Activated CD8-positive, alpha-beta memory T cell treated with anti-CD3 and anti-CD28 coated beads for 4 hours (primary cell): ENCODE data around the gene DNAJB13.
"Not testable (repeated sequence)": the region's sequence is repeated elsewhere in the genome, so short reads cannot be mapped to it uniquely, and the experiment has no call there.

Source experiments
- DNase-seq, 2 donors: peaks; one replicate each; pipeline ENCODE4 v3.0.0-alpha.2; 2020; ENCODE audit warnings: low read depth in 2 of 2

DNAJB13 gene, protein sequence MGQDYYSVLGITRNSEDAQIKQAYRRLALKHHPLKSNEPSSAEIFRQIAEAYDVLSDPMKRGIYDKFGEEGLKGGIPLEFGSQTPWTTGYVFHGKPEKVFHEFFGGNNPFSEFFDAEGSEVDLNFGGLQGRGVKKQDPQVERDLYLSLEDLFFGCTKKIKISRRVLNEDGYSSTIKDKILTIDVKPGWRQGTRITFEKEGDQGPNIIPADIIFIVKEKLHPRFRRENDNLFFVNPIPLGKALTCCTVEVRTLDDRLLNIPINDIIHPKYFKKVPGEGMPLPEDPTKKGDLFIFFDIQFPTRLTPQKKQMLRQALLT

DNA sequence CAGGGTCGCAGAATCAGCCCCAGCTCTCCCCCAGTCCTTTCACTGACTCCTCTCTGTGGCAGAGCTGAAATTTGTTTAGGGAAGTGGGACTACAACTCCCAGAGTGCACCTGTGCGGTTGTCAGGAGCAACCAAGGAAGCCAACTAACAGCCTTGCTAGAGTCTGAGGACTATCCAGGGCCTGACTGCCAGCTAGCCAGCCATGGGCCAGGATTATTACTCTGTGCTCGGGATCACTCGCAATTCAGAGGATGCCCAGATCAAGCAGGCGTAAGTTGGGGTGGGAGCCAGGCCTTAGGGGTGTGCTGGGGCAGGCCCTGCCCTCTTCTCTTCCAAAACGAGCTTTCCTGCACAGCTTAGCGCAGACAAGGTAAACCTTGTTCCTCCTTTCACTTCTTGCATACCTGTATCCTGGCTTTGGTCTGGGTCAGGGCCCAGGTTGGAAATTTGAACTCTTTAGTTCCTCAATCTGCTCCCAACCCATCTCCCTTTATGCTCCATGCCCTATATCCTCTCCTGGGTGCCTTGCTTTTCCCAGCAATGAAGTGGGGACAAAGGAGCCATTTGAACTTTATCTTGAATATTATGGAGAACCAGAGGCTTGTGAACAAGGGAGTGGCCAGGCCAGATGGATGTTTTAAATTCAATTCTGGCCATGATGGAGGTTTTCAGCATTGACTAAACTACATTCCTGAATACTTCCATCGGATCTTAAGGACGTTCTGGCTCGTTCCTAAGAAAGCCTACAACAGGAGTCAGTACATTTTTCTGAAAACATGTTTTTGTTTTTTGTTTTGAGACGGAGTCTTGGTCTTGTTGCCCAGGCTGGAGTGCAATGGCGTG lies at the start of gene DNAJB13:
Gene DNAJB13 (plus strand): TSS at position 158 of the 842 bp plus-strand sequence. CDS start 44 bp downstream, at position 202.
- DNase-seq: no peak

DNA sequence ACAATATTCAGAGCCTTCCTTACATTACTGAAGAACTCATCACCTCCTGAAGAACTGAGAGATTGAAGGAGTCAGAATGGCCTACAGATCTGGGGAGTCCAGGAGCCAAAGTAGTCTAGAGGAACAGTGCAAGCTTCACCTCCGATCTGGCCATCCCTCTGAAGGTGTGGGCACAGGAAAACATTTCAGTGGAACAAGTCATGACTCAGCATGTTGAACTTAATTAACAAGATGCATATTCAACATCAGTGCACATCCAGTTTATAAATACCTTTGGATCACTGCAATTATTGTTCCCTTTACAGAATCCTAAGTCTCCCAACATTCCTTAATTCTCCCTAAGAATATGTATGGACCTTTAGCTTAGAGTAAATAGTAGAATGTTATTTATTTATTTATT lies 48.5 kb upstream of the DNAJB13 start:
- DNase-seq: no peak

DNA sequence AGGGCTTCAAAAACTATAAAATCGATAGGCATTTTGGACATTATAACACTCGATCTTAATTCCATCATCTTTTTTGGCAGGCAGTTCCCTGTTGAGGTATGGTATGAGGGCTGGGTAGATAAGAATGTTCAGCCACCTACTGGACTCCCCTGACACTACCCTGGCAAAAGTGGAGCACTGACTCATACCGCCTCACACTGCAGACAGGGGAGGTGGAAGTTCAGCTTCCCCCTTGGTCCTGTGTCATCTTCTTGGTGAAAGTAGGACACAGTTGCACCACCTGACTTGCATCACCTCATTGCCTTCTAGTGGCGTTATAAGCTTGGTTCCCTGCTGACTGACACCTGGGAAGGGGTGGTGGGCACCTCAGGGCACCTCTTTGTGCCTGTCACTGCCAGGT lies 43.6 kb upstream of the DNAJB13 start:
- no peak for DNase-seq

DNA sequence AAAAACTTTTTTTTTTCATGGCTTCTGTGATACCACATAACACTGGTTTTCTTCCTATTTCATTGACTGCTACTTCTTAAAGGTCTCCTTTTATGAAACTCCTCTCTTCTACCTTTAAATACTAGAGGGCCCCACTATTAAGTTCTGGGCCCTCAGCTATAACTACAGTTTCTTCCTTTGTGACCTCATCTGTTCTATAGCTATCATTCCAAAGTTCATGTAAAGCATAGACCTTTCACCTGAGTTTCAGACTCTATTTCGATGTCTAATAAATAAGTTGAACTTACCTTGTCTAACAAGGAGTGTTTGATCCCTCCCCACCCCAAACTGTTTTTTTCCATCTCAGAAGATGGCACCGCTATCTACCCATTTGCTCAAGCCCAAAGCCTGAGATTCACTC lies 38.8 kb upstream of the DNAJB13 start:
- no peak for DNase-seq

DNA sequence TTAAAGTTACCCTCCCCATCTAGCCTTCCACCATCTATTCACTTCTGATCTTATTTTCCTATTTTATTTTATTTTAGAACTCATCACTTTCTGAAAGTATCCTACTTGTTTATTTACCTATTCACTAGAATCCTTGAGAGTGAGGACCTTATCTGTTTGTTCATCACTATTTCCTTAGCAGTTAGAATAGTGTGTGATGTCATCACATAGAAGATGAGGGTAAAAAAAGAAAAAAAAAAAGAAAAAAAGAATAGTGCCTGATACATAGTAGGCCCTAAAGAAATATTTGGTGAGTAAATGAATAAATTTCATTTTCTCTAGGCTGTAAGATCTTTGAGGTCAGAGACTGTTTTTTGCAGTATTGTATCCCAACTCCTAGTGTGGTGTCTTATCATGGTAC lies 37.4 kb upstream of the DNAJB13 start:
- DNase-seq: no peak

DNA sequence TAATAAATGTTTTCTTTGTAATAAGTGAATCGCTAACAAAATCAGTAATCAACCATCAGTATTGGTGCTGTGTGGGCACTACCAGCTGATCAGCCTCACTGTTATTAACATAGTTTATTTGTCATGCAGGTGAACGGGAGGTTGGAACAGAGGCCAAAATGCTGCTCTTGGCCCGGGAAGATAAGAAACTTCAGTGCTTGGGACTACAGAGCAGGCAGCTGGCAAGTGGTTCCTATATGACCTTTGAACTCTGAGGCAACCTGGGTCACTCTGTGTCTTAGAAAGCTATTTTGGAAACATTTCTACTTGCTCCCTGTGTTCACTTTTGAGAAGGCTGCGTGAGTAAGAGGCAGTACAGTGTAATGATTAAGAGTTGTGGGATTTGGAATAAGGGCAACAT lies 36.5 kb upstream of the DNAJB13 start:
- DNase-seq: no peak

DNA sequence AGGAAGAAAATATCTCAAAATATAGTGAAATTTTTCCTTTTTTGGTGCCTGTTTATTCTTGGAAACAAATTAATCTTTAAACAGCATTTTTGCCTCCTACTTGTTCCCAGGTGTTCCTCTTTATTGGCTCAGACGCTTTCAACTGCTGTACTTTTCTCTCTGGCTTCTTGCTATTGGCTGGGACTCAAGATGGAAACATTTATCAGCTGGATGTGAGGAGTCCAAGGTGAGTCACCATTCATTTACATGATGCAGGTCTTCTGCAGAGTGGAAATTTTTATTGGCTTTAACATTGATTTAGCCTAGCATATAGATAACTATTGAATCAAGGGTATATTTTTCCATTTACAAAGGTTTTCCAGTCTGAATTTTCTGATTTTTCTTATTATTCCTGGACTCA lies 34.4 kb upstream of the DNAJB13 start:
- DNase-seq: no peak

DNA sequence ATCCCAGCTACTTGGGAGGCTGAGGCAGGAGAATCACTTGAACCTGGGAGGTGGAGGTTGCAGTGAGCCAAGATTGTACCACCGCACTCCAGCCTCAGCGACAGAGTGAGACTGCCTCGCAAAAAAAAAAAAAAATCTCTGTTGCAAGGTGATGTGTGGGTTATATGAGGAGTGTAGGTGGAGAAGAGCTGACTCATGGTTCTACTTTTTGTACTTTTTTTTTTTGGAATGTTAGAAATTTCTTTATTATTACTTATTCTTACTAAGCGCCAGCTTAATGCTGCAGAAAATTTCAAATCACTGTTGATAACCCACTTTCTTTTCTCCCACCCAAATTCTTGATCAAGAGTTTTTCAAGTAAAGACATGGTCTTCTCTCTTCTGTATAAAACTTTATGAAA lies 29.6 kb upstream of the DNAJB13 start:
- DNase-seq: no peak

DNA sequence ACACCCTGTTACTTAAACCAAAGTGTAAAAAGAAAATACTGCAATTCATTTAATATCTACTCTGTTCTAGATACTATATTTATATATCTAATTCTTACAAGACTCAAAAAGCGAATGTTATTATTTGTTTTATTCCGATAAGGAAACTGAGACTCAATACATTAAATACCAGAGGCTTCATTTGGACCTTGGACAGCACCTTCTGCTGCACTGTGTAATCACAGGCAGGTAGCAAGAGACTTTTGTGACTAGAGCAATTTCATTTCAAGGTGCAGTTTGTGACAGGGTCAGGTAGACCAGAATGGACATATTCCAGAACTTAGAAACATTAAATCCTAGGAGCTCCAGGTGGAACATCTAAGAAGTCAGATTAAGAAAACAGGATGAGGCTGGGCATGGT lies 21.4 kb upstream of the DNAJB13 start:
- DNase-seq: no peak

DNA sequence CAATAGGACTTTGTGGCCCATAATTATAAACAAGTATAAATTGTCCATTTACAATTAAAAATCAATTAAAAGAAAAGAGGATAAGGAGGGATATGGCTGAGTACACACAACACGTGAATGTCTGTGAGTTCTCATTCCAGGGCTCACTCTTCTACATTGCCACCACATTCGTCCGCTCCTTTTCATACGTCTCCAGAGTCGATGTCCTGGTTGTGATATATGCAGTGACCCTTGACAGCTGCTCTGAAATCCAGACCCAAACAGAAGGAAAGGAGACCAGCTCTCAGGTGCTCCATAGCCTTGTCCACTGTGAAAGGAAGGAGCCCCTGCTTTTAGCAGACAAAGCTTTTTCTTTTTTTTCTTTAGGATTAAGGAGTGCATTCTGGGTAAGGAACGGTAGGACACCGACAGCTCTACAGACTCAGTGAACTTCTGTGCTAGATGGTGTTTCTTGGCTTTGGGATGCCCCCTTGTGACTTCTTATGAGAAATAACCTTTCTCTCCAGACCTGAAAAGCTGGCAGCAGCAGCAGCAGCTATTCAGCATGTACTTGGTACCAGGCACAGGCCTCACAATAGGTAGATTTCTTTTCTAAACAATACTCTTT lies 19.7 kb upstream of the DNAJB13 start:
- DNase-seq: no peak

DNA sequence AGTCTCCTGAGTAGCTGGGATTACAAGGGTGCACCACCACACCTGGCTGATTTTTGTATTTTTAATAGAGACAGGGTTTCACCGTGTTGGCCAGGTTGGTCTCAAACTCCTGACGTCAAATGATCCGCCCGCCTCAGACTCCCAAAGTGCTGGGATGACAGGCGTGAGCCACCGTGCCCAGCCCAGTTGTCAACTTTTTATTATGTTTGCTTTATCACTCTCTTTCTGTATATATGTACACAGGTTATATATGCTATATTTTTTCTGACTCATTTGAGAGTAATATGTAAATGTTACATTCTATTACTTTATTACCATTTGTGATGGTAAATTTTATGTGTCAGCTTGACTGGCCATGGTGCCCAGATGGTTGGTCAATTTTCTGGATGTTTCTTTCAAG lies 18.9 kb upstream of the DNAJB13 start:
- DNase-seq: no peak

DNA sequence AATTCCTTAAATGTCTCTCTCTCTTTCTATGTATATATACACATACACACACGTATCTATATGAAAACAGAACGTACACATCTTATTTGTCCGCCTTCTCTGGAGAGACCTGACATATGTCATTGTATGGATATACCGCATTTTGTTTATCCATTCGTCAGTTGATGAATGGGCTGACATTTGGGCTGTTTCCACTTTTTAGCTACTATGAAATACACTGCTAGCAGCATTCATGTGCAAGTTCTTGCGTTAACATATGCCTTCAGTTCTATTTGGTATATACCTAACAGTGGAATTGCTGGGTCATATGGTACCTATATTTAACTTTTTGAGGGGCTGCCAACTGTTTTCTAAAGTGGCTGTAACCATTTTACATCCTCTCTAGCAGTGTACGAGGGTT lies 18.0 kb upstream of the DNAJB13 start:
- DNase-seq: no peak

DNA sequence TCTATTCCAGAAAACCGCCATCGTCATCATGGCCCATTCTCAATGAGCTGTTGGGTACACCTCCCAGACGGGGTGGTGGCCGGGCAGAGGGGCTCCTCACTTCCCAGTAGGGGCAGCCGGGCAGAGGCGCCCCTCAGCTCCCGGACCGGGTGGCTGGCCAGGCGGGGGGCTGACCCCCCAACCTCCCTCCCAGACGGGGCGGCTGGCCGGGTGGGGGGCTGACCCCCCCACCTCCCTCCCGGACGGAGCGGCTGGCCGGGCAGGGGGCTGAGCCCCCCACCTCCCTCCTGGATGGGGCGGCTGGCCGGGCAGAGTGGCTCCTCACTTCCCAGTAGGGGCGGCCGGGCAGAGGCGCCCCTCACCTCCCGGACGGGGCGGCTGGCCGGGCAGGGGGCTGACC lies 14.8 kb upstream of the DNAJB13 start:
- not testable (repeated sequence) for DNase-seq

DNA sequence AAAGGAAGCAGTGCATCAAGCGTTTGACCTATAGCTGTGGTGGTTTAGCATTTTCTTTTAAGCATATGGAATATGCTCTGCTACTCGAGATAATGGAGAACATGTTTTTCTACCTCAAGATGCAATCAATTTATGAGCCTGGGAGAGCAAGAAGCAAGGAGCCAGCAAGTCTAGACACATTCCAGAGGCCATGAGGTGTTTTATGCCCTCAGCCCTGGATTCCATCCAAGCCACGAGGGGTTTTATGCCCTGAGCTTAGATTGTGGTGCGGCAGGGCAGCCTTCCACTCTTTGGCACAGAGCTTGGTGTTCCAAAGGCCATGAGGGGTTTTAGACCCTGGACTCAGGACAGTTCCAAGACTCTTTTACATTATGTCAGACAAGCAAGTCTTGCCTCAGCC lies 11.7 kb upstream of the DNAJB13 start:
- no peak for DNase-seq

DNA sequence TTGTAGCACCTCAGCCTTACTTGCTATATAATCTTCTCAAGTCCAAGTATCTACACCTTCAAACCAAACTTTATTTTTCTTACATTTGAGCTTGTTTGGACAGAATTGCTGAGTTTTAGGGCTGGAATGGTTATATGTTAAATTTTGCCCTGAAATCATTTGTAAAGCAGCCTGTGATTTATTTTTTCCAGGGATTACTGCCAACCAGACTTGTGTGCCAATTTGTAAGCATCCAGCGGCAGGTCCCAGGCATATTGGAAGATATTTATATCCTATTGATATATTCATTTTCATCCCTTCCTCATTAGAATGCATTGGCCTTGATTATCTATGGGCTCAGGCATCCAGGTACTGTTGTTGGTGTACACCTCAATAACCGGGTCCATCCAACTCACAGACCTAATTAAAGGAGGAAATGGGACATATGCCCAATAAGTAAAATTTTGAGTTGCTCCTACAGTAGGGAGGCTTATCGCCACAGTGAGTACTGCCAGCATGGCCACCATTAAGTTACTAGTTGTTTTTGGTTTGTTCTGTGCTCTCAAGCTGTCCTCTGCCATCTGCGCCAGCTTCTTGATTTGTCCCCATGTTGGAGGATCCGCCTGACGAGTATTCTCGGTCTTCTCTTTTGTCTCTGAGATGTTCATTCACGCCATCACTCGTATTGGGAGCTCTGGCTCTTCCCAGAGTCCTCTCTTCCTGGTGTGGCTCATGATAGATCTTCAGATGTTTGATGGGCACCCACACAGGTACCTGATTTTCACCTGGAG lies 9.8 kb upstream of the DNAJB13 start:
- no peak for DNase-seq

DNA sequence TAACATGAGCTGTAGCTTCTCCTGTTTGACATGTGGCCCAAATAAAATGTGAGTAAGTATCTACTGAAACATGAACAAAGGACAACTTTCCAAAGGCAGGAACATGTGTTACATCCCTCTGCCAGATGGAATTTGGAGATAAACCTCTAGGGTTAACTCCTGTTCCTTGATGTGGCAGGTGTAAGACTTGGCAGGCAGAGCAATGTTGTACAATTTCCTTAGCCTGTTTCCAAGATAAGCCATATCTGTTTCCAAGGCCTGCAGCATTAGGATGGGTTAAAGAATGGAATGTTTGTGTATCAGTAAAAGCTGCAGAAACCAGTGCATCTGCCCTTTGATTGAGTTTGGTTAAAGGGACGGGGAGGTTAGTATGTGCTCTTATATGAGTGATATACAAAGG lies 8.8 kb upstream of the DNAJB13 start:
- no peak for DNase-seq

DNA sequence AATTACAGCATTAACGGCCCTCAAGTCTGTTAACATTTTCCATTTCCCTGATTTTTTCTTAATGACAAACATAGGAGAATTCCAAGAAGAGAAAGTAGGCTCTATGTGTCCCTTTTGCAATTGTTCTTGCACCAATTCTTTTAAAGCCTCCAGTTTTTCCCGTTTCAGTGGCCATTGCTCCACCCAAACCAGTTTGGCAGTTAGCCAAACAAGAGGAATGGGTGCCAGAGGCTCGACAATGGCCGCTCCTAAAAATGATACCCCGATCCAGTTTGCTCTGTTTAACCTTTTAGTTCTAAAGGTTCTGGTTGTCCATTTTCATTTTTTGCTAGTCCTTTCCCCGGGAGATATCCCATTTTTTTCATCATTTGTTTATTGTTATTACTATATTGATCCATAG lies 6.7 kb upstream of the DNAJB13 start:
- DNase-seq: no peak

DNA sequence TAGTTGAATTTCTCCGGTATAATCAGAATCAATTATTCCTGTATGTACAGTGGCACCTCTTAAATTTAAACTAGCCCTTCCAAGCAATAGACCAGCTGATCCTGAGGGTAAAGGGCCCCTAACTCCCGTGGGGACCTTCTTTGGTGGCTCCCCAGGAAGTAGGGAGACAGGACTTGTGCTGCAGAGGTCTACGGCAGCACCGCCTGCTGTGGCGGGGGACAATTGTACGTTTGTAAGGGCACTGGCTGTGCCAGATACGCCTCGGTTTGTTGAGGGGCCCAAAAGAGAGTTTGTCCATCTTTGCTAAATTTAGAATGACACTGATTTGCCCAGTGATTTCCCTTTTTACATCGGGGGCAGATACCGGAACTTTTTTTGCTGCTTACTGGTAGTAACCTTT lies 5.9 kb upstream of the DNAJB13 start:
- DNase-seq: no peak

DNA sequence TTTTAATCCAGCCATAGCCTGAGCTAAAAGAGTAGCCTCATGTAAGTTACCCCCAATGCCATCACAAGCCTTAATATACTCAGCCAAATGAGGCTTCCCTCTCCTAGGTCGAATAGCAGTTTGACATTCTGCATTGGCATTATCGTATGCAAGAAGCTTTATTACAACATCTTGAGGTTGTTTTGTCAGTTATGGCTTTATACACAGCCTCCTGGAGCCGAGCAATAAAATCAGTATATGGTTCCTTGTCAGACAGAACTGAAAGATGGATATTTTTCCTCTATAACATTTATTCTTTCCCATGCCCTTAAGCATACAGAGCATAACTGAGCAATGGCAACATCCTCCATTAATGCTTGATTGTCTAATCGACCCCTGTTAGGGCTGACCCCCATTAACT lies 5.4 kb upstream of the DNAJB13 start:
- no peak for DNase-seq

DNA sequence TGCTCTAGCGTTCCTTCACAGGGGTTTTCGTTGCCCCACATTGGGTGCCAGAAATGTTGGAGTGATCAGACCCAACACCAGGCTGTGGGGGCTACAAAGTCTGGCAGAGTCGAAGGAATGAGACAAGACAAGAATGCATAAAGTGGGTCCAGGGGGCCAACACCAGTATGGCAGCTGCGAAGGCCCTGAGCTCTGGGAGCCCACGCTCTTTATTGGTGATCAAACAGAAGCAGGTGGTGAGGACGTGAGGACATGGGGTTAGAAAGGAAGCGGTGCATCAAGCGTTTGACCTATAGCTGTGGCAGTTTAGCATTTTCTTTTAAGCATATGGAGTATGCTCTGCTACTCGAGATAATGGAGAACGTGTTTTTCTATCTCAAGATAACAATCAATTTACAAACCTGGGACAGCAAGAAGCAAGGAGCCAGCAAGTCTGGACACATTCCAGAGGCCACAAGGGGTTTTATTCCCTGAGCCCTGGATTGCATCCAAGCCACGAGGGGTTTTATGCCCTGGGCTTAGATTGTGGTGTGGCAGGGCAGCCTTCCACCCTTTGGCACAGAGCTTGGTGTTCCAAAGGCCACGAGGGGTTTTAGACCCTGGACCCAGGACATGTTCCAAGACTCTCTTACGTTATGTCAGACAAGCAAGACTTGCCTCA lies 3.9 kb upstream of the DNAJB13 start:
- no peak for DNase-seq

DNA sequence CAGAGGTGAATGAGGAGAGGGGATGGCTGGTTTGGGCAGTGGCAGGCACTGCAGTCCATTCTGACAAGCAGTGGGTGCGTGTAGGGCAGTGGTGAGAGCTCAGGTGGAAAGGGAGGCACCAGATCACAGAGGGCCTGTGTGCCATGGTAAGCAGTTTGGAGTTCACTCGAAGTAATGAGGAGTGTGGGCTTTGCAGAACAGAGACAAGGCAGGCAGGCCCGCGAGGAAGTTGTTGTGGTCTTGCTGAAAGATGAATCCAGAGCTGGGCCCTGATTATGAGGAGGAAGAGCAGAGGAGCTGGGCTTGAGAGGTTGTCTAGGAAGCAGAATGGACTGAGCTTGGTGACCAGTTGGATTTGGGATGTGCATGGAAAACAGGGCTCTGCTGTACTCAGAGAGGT lies 1.6 kb upstream of the DNAJB13 start:
- no peak for DNase-seq

DNA sequence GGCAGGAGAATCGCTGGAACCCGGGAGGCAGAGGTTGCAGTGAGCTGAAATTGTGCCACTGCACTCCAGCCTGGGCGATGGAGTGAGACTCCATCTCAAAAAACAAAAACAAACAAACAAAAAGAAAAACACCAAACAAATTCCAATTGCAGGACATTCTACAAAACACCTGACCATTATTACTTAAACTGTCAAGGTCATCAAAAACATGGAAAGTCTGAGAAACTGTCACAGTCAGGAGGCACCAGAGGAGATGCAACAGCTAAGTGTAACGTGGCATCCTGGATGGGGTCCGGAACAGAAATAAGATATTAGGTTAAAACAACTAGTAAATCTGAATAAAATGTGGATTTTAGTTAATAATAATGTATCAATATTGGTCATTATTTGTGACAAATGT lies 914 bp upstream of the DNAJB13 start:
- no peak for DNase-seq
